Activated naive CD4-positive, alpha-beta T cell treated with anti-CD3 and anti-CD28 coated beads, Interleukin-2, amount 50 U/mL, for 16 hours (primary cell): ENCODE data around the gene MCC.
"Not testable (repeated sequence)": the region's sequence is repeated elsewhere in the genome, so short reads cannot be mapped to it uniquely, and the experiment has no call there.

ENCODE experiments used
- DNase-seq: peaks from one replicate; pipeline ENCODE4 v3.0.0-alpha.2; 2020

Gene MCC

DNA sequence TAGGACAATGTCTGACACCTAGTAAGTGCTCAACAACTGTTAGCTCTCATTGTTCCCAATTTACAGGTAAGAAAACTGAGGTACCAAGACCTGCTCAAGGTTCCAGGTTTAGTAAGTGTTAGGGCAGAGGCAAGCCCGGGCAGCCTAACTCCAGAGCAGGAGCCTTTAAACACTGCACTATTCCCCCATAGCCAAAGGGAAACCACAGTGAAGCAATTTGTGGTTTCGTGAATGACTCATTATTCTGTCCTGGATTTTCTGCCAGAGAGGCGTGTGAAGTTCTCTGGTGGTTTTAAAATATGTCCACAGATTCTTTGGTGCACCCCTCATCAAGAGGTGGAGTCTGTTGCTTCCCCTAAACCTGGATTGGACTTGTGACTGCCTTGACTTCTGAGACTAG lies 1.0 kb upstream of the MCC start:
- DNase-seq = no peak

DNA sequence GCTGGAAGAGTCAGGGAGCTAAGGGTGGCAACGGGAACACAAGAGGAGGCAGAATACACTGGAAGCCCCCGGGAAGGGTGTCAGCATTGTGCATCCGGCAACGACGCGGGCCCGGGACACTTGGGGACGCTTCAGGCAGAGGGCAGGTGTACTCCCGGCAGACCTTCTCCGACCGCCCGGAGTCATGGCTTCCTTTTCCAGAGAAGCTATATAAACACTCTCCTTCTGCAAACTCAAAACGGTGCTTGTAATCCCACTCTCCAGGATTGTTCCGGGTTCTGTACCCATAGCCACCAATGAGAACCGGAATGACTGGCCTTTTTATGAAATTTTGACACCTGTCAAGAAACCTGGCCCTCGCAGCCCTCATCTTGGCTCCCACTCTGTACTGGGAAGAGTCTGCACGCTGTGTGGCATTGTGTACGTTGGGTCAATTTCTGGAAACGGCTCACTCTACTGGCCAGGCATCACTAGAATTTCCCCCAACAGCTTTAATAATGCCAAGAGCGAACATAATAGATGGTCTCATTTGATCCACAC lies 462 bp upstream of the MCC start:
- DNase-seq = no peak

DNA sequence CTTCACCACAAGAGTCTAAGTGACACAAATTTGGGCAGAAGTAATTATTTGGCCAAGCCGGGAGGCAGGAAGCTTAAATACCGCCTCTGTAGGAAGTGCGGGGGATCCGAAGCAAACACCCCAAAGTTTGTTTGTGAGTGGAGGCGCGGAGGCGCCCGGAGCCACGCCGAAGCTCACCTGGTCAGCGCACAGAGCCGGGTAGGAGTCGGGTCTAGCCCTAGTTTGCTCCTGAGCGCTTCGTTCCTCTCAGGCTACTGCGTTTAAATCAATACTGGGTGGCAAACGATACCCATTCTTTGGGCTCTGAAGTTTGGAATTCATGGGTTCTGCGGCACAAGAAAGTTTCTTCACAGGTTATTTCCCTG lies 855 bp downstream of the MCC start:
- DNase-seq = no peak

DNA sequence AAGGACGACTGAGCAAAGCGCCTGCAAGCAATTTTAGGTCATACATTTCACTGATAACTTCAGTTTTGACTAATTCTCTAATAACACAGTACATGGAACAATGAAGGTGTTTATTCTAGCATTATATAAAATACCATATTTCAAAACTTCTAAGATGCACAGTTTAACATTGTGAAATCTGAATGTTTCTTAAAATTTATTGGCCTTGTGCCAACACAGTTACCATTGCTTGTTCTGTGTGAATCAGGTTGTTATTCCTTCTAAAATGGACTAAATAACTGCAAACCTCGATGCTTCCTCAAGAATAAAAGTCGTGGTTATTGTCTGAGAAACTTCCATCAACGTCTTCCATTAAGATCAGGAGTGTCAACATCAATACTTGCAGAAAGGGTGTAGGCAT lies 8.0 kb downstream of the MCC start:
- no peak for DNase-seq

DNA sequence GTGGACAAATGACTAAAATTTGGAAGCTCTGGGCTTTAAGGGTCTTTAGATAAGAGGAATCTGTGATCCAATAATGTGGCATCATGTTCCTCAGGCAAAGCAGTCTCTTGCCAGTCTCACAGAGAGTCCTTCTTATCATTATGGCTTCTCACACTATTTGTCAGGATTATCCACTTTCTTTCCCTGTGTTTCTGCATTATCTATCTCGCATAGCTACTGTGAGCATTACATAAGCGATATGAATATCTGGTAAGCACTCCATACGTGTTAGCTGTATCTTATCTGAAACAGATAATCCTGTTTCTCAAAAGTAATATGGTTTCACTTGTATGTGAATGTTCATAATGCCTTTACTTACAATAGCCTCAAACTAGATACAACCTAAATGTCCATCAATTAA lies 9.6 kb downstream of the MCC start:
- no peak for DNase-seq

DNA sequence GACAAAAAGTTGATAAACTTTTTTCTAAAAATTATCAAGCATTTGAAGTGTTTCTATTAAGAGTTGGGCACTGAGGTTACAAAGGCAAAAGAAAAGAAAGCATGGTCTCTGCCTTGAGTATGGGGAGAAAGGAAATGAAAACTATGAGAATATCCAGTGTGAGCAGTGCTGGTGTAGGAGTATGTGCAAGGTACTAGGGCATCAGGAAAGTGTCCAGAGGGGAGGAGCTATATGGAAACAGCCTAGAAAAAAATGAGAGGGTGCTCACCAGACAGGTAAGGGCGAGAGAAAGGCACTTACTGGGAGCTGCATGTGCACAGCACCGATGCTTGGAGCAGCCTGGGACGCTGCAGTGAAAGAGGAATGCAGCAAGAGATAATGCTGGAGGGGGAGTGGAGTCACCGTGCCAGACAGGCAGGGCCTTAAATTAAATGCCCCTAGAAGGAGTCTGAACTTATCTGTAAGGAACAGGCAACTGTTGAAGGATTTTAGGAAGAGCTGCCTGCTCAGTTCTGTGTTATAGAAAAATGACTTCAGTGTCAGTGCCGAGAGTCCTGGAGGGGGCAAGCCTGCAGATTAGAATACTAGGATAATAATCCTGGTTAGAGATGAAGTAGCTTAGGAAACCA lies 14.0 kb downstream of the MCC start:
- no peak for DNase-seq

DNA sequence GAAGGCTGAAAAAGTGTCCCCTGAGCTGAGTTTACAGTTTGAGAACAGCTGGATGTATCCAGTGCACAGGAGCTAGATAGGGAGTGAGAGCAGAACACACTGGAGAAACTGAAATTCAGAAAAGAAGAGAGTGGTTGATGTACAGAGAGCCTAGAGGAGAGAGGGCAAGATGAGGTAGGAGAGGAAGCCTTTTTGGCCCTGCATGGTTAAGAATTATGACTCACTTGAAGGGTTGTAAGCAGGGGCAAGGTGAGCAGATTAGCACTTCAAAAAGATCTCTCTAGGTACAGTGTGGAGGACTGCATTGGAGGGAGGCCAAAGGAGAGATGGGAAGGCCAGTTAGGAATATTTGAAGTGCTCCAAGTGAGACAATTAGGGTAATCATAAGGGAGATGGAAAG lies 25.2 kb downstream of the MCC start:
- no peak for DNase-seq

DNA sequence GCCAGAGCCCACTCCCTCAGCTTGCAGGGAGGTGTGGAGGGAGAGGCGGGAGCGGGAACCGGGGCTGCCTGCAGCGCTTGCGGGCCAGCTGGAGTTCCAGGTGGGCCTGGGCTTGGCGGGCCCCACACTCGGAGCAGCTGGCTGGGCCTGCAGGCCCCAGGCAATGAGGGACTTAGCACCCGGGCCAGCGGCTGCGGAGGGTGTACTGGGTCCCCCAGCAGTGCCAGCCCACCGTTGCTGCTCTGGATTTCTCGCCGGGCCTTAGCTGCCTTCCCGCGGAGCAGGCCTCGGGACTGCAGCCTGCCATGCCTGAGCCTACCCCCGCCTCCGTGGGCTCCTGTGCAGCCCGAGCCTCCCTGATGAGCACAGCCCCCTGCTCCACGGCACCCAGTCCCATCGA lies 31.1 kb downstream of the MCC start:
- not testable (repeated sequence) for DNase-seq

DNA sequence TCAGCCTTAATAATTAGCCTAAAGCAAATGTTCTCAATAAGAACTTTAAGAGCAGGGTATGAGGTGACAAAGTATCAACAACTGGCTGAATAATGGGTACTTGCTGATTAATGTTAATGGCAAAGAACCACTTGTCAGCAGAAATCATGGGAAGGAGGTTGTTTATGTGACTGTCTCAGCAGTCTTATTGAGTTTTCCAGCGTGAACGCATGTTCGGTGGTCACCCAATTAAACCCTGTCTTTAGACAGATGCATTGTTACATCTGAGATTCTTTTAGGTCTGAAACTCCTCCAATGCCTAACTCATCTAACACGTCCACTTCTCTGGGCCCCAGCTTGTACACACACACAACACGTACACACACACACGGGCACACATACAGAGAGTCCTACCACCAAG lies 35.3 kb downstream of the MCC start:
- DNase-seq = no peak

DNA sequence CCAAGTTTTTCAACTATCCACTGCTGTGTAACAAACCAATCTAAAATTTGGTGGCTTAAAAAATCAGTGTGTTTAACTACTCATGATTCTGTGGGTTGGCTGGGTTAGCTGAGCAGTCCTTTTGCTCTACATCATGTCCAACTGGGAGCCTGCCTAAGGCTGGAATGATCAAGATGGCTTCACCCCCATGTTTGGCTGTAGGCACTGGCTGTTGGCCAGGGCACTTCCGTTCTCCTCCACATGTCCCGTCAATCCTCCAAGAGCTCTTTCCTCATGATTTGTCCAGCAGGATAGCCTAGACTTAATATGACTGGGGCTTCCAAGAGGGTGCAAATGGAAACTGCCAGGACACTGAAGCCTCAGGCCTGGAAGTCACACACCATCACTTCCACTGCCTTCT lies 36.5 kb downstream of the MCC start:
- DNase-seq = no peak

DNA sequence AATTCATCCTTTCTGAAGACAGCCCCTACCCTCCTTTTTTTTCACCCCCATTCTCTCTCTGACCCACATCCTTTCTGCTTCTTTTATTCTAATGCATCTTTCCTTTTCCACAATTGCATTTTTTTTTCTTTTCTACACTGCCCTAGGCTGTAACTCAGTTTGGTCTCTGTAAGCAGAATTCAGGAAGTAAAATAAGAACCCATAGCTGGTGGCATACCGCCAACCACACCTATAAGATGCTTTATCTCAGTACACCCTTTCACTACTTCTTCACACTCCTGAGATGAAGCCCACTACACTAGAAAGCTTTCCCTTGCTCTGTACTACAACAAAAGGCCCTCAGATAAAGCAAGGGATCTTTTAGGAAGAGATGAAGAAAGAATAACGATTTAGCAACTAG lies 37.3 kb downstream of the MCC start:
- no peak for DNase-seq

DNA sequence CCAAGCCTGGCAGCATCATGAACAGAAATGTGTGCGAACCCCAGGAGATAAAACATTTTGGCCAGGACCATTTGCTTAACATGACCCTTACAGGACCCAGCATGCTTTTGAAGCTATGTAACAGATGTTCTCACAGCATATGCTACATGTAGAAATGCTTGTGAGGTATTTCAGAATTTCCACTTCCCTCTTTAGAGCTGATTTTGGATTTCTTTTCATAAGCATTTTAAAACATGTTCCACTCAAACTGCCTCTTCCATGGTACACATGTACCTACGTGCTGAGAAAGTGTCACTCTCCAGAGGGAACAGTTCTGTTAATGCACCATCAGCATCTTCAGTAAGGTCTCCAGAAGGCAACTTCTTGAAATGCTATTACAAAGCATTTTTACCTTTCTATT lies 37.8 kb downstream of the MCC start:
- DNase-seq = no peak

DNA sequence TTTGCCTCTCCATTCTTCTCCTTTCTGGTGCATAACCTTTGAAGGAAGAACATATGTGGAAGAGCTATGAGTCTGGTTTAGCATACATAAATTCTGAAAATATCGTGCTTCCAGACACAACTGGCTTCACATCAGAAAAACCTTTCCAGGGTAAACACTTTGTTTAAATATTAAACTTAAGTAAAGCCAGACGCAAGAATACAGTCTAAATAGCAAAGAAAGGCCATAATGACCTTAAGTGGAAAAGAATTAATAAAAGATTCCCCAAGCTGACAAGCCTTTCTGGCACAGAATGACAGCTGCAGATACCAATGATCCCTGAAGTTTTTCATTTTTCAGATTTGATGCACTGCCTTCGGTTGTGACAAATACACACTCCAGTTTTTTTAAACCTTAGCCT lies 40.0 kb downstream of the MCC start:
- no peak for DNase-seq

DNA sequence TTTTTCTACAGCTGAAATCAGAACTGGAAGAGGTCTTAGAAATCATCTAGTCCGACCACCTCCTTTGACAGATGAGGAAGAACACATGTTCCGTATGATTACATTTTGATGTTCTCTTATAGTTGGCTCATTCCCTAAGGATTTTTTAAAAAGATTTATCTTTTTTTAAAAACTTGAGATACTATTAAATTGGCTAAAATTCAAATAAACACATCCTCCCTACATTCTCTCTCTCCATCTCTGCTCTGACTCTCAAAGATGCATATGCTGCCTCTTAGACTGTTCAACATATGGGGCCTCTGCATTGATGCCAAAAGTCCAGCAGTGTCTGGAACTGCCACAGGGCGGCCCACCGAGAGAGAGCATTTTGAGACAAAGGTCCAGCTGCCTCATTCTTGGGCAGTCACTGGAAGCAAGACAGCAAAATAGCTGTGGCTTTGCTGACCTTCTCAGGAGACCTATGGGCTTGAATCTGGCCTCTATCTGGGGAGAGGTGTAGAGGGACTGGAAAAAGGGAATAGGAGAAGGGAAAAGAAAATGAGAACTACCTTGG lies 40.7 kb downstream of the MCC start:
- DNase-seq = no peak

DNA sequence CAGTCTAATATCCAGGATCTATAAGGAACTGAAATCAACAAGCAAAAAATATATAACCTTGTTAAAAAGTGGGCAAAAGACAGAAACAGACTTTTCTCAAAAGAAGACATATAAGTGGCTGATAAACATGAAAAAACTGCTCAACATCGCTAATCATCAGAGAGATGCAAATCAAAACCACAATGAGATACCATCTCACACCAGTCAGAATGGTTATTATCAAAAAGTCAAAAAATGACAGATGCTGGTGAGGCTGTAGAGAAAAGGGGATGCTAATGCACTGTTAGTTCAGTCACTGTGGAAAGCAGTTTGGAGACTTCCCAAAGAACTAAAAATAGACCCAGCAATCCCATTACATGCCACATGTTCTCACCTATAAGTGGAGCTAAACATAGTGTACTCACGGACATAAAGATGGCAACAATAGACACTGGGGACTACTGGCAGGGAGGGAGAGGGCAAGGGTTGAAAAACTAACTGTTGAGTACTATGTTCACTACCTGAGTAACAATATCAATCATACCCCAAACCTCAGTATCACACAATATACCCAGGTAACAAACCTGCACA lies 41.8 kb downstream of the MCC start:
- DNase-seq = no peak

DNA sequence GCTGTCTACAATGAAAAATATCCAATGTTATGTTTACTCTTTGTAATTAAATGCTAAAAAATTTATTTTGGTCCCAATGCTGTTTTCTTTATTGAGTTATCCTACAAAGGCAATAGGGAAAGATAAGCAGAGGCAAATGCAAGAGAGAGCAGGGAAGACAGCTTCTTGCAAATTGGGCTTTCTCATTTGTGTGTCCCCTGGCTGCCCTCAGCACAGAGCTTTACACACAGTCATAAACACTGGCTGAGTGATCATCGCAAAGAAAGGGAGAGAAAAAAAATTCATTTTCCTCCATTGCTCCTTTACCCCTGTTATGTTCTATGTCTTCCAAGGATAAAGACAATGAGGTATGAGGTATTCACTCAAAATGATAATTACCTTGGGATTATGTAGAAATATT lies 51.1 kb downstream of the MCC start:
- no peak for DNase-seq

DNA sequence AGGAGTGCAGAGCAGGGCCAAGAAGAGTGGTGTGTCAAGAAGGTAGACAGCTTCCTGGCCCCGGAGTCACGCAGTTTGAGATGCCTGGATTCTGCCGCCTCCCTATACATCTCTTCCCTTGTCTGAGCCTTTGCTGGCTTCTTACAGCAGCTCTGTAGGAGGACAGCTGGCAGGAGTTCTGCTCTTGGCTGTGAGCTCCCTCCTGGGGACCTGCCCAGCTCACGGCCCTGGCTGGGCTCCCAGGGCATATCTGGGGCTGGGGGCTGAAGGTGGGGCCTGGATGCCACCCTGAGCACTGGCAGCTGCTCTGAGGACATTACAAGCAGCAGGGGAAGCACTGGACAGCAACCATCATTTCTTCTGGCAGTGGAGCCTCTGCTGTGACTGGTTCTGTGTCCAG lies 52.7 kb downstream of the MCC start:
- DNase-seq = no peak

DNA sequence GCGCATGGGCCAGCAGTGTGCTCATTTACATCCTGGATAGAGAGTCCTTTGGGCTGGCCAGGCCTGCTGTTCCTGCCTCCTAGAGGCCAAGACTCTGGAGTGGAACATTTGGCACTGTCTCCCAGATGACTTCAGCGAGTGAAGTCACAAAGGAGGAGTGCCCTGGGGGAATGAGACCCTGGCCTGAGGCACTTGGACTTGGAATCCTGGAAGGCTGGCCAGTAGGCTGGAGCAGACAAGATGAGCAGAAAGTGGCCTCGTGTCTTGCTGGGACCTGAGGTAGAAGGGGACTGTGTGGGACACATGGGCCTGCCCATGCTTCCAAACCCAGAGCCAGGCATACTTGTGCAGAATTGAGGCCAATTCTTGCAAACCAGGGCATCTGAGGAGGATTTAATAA lies 53.4 kb downstream of the MCC start, which contains the start of gene TSSK1B:
Gene TSSK1B, minus strand, starts transcription at position 101 of the 400 bp plus-strand sequence. CDS start 150 bp downstream, outside the sequence.
- no peak for DNase-seq

DNA sequence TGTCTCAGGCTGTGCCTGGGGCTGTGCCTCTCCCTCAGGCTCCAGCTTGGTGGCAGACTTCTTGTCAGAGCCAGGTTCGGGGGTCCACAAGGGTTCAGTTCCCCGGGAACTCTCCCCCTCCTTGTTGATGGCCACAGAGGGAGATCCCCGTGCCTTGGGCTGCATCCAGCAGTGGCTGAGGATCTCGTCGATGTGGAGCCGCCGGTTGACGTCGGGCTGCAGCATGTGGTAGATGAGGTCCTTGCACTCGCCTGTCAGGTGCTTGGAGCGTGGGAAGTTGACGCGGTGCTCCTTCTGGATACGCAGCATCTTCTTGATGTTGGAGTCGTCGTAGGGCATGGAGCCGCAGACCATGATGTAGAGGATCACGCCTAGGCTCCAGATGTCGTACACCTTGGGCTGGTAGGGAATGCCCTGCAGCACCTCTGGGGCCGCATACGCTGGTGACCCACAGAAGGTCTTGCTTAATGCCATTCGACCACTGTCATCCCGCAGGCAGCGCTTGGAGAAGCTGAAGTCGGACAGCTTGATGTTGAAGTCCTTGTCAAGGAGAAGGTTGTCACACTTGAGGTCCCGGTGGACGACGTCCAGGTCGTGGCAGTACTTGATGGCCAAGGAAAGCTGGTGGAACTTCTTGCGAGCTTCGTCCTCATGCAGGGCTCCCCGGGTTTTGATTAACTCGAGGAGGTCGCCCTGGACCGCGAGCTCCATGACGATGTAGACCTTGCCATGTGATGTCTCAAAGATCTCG lies 54.2 kb downstream of the MCC start:
- DNase-seq = no peak

DNA sequence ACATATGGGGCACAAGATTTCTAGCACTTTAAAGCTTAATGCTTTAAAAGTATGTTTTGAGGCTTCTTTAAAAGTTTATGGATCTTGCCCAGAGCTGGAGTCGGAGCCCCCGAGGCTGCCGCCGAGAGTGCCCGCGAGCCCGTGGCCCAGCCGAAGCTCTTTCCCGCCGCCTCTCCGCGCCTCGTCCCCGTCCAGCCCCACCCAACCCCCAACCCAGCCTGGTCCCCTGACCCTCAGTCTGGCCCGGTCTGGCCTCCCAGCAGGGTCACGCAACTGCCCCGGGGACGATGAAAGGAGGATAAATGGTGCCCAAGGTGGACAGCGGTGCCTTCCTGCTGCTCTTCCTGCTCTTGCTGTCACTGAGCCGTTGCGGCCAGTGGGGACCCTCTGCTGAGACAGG lies 55.2 kb downstream of the MCC start:
- DNase-seq = no peak

DNA sequence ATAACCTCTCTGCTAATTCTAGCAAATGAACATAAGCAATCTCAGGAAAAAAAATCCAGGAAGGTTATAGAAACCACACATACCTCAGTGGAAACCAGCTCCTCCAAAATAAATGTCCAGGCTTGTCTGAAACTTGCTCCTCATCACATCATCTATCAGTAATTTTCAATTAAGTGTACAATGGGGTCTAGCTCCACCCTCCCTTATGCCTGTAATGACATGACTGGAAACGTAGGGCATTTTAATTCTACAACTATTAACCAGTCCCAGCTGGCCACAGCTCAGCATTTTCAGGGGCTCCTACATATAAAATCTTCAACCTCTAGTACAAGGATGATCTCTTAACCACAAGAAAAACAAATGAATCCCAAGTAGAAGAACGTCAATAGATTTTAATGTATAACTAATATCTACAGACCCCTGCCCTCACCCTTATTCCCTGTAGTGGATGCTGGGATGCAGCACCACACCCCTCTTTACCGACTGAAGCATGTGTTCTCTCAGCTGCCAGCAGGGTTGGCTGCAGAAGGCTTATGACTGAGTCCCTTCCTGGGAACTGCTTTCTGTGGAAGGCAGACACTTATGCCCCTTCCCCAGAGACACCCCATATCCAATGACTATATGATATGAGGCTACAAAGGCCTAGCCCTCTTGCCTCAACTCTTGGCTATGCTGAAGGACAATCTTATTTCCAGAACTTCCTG lies 60.2 kb downstream of the MCC start:
- DNase-seq = no peak

DNA sequence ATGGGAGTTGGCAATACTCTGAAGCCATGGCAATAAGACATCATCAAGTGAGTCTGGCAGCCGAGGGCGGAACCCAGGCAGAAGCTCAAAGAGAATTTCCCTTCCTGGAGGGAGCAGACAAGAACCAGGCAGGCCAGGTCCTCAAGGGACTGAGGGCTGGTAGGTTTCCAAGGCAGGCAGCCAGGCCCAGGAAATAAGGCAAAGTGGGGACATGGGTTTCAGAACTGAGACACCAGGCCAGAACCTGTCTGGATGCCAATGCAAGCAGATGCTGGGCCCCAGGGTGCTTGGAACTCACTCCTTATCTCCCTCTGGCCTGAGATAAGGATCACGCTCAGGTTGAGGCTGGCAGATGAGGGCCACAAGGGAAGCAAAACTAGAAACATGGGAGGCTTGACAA lies 62.3 kb downstream of the MCC start:
- DNase-seq = no peak

DNA sequence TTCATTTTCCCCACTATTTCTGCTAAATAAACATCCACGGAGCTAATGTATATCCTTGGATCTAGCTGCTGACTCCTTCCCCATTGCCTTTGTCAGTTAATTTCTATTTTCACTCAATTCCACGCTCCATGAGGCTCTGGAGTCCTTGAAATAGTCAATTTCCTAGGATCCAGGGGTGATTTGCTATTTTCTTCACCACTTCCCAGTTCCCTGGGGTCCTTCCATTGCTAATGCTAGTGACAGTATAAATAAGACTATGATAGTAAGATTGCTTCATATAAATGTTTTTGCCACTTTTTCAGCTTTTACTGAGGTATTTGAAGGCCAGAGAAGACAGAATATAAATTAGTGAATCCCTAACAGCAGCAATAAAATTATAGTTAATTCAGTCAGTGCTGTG lies 66.6 kb downstream of the MCC start:
- no peak for DNase-seq
